ENCODE measurements around the gene CAPZA1. TPM values are rescaled to one million over a fixed set of nuclear protein-coding genes. Genes with fewer than 3 reads are reported as not detected.

The CAPZA1 gene
- total and polyA plus RNA-seq, 10 donors: 105 to 354 (median 196) TPM

Small RNA genes within 50 kb of the gene (small RNA-seq; reads per million reads assigned to genes)
- 0 reads per million in 4 donors for gene RNU7-70P

Other genes starting within 250 kb of the CAPZA1 start
- gene CTTNBP2NL, start 223.6 kb upstream of the CAPZA1 start, total RNA-seq: 10 to 100 TPM; 15.3 to 48.1 (median 27.5) TPM
- gene CTTNBP2NL, start 223.6 kb upstream of the CAPZA1 start, polyA plus RNA-seq: 1 to 10 TPM; 1.9 to 4.6 (median 2.5) TPM
- 1 to 10 TPM in 6 of 7 donors, under 1 TPM in 1; 0.97 to 5.8 (median 1.9) TPM for gene WNT2B, start 110.9 kb upstream of the CAPZA1 start, total RNA-seq
- under 1 TPM; 0.36 to 0.52 (median 0.48) TPM for gene WNT2B, start 110.9 kb upstream of the CAPZA1 start, polyA plus RNA-seq
- 10 to 100 TPM; 14.1 to 23.9 (median 22.2) TPM for gene ST7L, start 691 bp upstream of the CAPZA1 start, total RNA-seq
- gene ST7L, start 691 bp upstream of the CAPZA1 start, polyA plus RNA-seq: 1 to 10 TPM; 6.1 to 7.7 (median 6.9) TPM
- gene MOV10, start 54.8 kb downstream of the CAPZA1 start, total RNA-seq: 10 to 100 TPM; 45.5 to 92.3 (median 60.2) TPM
- 10 to 100 TPM; 23.5 to 62.5 (median 50.8) TPM for gene MOV10, start 54.8 kb downstream of the CAPZA1 start, polyA plus RNA-seq
- gene RHOC, start 87.3 kb downstream of the CAPZA1 start, total RNA-seq: 100 to 1,000 TPM; 125 to 292 (median 210) TPM
- 100 to 1,000 TPM; 120 to 323 (median 153) TPM for gene RHOC, start 87.3 kb downstream of the CAPZA1 start, polyA plus RNA-seq
- 1 to 10 TPM in 5 of 7 donors, under 1 TPM in 2; 0.51 to 1.8 (median 1.3) TPM for gene PPM1J, start 95.5 kb downstream of the CAPZA1 start, total RNA-seq
- 1 to 10 TPM; 1.3 to 1.9 (median 1.5) TPM for gene PPM1J, start 95.5 kb downstream of the CAPZA1 start, polyA plus RNA-seq